ENCODE results near the gene PAM.

The PAM gene

DNA sequence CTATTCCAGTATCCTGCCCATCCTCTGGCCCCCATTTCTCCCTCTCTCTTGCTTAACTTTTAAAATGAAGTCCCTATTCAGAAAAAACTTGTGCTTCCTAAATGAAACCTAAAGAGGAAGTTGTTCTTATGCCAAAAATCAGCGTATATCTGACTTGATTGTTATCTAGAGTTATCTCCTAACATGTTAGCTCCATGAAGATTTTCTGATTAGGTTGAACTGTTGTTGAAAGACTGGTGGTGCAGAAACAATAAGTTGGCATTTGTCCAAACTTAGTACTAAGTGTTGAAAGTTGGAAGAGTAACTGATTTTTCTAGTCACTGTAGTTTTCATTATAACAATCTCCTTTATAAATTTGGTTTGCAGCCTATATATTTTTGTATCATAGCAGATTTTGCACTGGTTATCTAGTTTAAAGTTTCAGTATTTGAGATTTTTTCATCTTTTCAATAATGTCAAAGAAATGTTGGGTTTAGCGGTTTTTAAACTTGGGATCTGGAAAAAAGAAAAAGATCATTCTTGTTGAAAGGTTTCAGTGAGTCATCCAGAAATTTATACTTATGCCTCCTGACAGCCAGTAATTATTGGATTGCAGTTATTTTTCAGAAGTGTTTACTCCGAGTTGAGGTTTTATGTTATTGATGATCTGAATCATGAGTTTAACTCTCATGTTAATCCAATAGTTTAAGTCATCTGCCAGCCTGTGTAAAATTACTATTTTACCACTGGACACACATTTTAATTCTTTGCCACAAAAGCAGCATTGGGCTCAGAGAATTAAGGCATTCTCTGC, 60.6 kb downstream of the PAM start:
- no peak for DNase-seq

GRCh38 chr5:102818345-102818744, 63.2 kb downstream of the PAM start:
- no peak for DNase-seq

- DNase-seq, result no peak
Observed at GRCh38 chr5:102818934-102819333, 63.8 kb downstream of the PAM start.

DNA sequence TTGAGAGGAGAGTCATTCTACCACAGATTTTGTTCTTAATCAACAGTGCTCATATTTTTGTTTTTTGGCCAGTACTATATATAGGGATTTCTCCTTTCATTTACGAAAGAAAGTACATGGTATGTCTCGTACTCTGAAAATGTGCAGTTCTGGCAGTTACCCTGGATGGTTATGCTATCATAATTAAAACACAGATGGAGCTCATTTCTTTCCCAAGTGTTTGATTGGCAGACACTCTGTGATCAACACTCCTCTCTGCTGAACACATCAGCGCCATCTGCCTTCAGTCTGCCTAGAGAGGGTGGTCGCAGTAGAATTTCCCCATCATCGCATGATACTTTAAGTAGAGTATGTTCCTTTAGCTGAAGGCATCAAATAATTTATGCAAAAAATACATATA, 64.5 kb downstream of the PAM start:
- DNase-seq, result no peak

DNA sequence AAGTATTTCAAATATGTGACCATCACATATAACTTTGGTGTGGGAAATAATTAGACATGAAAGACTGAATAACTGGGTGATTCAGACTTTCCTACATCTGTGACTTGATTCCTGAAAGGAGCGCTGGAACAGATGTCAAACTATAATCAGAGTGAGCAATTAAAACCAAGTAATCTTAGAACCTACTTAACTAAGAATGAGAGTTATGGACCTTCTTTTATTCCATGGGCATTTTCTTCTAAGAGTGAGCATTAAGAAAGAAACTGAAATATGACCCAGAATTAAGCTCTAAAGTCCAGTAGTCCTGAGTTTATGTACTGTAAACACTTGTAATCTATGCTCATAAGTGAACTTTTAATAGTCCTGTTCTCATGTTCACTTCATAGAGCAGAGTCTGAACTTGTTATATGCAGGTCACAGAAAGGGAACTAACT, 68.4 kb downstream of the PAM start:
- no peak for DNase-seq

- no peak for DNase-seq
Observed at GRCh38 chr5:102826629-102827028, 71.5 kb downstream of the PAM start.

GRCh38 chr5:102830241-102830640, 75.1 kb downstream of the PAM start:
- no peak for DNase-seq

- DNase-seq, result no peak
Observed at GRCh38 chr5:102832445-102832844, 77.3 kb downstream of the PAM start.

GRCh38 chr5:102833146-102833545, 78.0 kb downstream of the PAM start:
- no peak for DNase-seq

DNA sequence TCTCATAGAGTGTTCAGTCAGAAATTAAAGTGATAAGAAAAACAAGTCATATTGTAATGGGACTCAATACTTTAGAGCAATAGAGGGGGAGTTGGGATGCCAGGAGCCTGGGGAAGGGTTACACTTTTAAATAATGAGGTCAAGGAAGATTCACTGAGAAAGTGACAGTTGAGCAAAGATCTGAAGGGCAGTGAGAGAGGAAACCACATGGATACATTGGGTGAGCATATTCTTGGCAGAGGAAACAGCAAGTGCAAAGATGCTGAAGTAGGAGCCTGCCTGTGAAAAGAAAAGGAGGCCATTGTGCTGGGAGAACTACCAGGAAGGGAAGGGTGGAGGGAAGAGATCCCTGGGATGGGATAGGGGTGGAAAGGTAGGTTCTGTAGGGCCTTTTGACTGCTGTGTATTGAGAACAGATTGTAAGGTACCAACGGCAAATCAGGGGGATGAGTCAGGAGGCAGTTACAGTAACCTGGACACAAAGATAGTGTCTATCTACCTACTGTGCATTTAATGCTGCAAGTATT, 79.4 kb downstream of the PAM start:
- DNase-seq, result no peak

DNA sequence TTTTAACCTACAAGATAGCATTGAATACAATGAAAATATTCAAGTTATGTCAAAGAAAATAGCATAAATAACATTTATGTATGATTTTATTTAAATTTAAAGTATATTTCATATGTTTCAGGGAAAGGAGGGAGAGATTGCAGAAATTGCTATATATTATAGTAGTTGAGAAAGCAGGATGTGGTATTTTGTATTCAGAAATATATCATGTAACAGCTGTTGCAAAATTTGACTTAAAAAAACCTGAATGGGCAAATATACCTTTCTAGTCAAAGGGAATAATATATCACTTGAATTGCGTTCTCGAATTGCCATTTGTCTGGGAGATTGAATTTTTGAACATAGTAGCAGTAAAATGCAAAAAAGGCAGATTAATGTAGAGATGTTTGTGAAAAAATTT, 80.6 kb downstream of the PAM start:
- DNase-seq, result no peak

DNA sequence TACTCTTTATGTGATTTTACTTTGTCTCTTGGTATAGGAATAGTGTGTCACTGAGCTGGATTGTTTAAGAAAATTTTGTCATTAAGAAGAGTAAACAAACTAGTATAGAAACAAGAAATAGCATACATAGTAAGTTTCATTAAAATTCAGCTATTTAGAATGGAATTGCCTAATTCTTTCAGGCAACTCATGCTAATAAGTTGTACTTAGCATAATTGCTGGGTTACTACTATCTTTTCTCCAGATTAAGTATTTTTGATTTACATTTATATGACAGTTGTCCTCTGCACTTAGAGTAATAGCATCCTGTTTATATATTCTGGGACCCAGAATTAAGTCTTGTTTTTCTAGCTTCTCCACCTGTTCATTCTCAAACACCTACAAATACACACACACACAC, 85.9 kb downstream of the PAM start:
- DNase-seq, result no peak

GRCh38 chr5:102843997-102844396, 88.9 kb downstream of the PAM start:
- DNase-seq, result no peak

DNA sequence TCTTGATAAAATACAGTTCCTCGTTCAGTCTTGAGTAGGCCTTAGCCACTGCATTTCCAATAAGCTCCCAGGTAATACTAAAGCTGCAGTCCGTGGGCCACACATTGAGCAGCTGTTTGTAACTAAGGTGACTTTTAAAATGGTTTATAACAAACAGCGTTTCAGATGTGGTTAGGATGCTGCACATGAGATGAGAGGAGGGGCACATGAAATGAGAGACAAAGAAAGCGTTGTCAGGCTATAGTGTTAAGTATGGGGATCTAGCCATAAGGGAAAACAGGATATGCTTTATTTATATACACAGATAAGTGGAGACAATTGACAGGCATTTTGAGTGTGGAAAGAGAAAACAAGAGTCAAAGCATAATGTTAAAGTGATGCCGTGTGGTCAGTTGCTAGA, 89.9 kb downstream of the PAM start:
- no peak for DNase-seq

GRCh38 chr5:102850503-102850902, 95.4 kb downstream of the PAM start:
- DNase-seq, result no peak

DNA sequence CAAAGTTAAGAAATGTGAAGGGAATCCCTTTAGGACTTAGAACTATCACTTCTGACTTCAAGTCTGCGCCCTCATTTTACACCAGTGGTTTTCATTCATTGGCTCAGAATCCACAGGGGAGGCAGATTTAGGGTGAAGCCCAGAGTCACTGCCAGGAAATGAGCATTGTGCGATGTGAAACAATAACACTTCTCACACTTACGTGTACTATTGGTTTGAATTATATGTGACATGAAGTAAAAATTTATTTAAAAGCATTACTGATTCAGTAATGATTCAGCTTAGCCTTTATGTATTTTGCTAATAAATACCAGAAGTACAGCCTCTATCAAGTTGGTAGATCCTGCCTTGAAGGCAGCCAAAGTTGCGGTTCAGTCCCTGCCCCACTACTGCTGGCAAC, 98.6 kb downstream of the PAM start:
- DNase-seq, result no peak

GRCh38 chr5:102855681-102856388, 100.7 kb downstream of the PAM start:
- DNase-seq, result no peak

DNA sequence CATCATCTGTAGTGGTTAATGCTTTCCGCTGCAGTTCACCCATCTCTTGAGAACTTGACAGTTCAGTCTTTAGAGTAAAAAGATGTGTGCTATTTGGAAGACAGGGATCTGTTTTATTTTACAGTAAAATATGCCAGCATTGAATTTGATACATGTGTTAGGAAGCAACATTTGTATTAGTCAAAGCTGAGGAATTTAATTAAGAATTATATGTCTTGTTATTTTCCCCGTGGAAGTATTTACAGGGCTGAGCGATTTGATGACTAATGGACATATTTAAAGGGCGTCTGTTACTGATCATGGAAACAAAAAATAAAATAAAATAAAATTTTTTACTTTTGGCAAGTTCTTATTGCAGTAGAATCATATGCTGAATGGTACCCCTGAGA, 101.3 kb downstream of the PAM start:
- no peak for DNase-seq

- DNase-seq, result no peak
Observed at GRCh38 chr5:102857076-102857818, 102.1 kb downstream of the PAM start.

GRCh38 chr5:102858221-102858620, 103.1 kb downstream of the PAM start:
- DNase-seq, result no peak

GRCh38 chr5:102858808-102859207, 103.7 kb downstream of the PAM start:
- DNase-seq, result no peak

DNA sequence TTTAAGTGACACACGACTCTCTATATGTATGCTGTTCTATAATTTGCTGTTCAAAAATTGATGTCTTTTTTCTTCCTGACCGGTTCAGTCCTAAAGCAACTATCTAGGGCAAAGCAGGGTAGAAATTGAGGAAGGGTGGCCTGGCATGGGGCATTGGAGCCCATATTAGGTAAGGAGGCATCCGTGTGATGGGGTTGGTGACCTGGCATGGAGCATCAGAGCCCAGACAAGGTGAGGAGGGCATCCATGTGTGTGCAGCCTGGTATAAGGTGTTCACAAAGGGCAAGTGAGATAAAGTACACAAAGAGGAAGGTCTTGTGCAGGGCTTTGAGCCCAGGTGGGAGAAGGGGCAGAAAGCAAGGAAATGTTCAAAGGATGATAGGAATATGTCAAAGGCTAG, 104.9 kb downstream of the PAM start:
- DNase-seq, result no peak

GRCh38 chr5:102863058-102863457, 108.0 kb downstream of the PAM start:
- no peak for DNase-seq

Measured in NCI-H1092 (cell line).